HK-2 (cell line): ENCODE data around the gene SLC7A14.

Source experiments
- DNase-seq: peaks from one replicate; pipeline ENCODE4 v3.0.0-alpha.2; 2018; ENCODE audit not compliant: unreplicated experiment

SLC7A14 gene

GRCh38 chr3:170585937-170586310, at the start of gene SLC7A14:
Gene SLC7A14 (minus strand): TSS chr3:170586075. CDS start chr3:170526936, 59,139 bp downstream.
- DNase-seq, result no peak

DNA sequence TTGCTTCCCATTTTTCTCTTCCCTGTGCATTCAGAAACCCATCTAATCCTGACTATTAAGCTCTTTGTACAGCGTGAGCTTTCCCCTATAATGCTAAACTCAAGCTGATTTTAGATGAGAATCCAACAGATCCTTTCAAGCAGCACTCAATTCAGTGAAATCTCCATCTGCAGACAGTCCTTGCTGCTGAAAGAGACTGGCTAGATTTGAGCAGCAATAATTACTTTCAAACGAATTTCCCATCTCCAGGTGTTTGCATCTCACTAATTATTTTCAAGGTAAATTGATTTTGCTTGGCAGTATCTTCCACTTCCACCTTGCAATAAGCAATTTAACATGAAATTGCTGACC, 49.5 kb upstream of the SLC7A14 start:
- DNase-seq, result no peak

DNA sequence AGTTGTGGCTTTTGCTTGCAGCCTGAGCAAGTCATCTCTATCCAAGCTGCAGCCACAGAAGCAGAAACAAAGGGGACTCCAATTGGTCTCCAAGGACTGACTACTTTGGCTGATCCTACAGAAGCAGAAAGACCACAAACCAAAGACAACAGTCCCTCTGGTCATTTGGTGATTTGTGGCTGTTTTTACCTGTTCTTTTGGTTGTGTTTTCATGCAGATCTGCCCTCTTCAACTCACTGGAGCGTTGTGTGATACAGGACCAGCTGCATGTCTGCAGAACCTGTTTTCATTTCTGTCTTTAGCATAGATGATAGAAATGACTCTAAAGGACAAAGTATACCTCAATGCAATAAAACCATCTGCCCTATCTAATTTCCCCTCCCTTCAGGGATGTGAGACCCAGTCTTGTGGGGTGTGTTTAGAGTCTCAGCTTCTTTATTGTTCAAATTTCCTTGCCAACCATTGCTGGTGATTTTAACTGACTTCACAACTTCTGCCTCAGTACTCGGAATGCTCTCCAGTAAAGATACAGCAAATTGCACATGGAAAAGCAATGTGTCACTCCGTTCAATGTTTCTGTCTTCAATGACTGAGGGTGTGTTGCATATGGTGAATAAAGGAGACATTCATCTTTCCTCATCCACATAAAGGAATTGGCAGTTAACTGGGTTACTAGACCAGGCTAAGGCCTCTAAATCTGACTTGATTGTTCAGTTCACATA, 48.9 kb upstream of the SLC7A14 start:
- no peak for DNase-seq

DNA sequence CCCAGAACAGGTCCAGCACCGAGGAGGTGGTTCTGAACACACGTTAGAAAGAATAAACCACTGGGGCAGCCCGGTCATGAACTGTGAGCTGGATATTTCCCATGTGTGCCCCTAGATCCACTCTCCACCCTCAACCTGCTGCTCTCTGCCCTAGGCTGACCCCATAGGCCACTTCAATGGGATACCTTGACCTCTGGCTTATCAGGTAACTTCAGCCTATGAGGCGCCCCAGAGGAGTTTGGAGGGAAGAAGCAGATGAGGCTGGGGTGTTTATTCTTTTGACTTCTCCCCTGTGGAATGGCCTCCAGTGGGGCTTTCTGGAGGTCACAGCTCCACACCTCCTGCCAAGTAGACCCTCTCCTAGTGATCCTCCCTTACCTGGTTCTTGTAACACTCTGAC, 47.7 kb upstream of the SLC7A14 start:
- no peak for DNase-seq

GRCh38 chr3:170632780-170633179, 46.9 kb upstream of the SLC7A14 start:
- no peak for DNase-seq

- DNase-seq, result no peak
Measured at GRCh38 chr3:170631755-170632488, 46.0 kb upstream of the SLC7A14 start.

- DNase-seq, result no peak
Measured at GRCh38 chr3:170623524-170623923, 37.6 kb upstream of the SLC7A14 start.

DNA sequence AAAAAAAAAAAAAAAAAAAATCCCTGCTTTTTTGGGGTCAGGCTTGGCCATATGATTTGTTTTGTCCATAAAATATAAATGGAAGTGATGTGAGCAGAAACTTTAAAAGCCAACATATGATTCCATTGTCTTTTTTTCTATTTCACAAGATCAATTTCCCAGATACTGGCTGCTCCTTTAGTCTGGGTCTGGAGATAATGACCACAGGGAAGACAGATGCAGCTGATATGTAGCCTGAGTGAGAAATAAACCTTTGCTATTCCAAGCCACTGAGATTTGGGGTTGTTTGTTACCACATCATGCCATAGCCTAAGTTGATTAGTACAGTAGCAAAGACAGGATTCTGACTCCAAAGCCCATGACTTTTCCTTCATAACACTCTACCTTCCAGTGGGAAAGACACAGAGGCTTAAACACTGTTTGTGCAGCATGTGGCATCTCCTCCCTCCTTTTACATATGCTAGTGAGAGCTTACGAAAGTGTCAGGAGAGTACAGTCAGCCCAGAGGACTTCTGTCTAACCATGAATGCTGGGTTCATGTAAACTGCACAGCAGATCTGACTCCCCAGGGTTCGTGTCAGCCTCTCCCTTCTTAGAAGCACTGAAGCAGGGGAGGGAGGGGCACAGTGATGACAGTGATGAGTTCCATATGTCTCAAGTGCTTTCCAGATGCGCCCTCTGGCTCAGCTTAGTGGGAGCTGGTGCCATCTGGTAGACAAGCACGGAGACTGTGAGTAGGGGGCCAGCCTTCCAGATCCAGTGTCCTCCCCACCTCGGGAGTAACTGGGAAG, 36.7 kb upstream of the SLC7A14 start:
- no peak for DNase-seq

- DNase-seq, result no peak
Measured at GRCh38 chr3:170621256-170621655, 35.4 kb upstream of the SLC7A14 start.

DNA sequence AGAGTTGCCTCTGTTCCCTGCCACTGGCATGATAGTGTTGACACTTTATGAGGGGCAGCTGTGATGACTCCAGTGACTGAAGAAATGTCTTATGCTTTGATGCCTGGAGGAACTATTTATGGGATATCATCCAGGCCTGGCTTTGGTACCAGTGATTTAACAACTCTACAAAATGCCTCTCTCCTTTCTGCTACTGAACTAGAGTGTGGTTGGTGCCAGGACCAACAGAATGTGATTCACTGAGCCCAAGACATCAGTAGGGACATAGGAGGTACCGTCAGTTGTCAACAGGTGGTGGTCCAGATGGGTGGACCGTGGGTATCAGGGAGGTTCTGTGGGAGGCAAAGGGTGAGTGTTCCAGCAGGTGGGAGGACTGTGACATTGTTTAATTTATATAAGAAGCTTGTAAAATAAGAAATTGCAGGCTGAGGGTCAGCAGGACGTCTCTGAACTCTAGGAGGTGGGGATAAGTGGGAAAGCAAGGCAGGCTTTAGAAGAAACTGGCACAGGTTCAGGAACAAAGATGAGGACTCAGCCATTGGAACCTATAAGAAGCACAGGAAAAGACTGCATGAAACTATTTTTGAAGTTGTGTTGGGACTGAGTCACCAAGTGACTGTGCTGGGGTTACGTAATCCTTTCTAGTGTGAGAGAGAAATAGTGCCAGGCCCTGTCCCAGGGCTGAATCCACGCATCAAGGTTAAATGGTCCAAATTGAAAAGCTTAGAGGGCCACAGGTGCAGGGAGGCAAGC, 28.5 kb upstream of the SLC7A14 start:
- peak; percentile 20 for DNase-seq

DNA sequence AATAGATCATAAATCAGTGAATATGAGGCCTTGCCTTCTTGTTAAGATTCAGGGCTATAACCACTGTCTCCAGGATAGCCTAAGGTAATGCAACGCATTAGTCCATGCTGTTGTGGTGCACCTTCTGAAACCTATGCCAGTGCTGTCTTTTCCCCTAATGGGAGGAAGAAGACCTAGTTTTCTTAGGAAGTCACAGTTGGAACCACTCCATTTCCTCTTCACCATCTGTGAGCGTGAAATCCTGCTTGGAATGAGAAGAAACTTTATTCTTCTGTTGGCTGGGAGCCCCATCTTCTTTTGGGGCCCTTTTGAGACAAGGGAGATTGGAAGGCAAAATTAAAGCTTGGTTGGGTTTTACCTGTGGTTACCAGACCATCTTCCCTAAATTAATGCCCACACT, 25.9 kb upstream of the SLC7A14 start:
- DNase-seq, result no peak

DNA sequence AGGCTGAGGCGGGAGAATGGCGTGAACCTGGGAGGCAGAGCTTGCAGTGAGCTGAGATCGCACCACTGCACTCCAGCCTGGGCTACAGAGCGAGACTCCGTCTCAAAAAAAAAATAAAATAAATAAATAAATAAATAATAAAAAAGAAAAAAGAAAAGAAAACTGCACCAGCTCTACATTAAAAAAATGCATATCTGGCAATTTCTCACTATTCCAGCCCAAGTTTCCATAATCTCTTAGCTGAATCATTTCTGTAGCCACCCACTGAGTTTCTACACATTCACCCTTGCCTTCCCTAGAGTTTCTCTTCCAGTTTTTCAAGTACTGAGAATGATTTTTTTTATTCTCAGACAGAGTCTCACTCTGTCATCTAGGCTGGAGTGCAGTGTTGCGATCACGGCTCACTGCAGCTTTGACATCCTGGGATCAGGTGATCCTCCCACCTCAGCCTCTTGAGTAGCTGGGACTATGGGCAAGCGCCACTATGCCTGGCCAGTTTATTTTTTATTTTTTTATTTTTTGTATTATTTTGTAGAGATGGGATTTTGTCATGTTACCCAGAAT, 24.5 kb upstream of the SLC7A14 start:
- no peak for DNase-seq

DNA sequence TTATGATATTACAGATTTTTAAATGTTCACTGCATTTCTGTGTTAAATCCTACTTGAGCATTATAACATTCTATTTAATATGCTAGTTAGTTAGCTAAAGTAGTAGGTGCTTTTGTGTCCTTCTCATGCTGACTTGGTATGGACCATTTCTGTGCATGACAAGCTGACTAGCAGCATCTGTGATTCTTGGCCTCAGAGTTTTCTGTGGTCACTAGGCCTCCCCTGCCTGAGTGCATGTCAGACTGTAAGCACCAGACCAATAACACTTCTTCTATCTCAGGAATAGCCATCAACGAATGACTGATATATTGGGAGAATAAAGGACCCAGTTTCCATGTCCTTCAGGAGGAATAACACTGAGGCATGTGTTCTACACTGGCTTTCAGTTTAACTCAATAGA, 22.6 kb upstream of the SLC7A14 start:
- DNase-seq, result no peak

GRCh38 chr3:170606675-170607074, 20.8 kb upstream of the SLC7A14 start:
- DNase-seq, result no peak

- no peak for DNase-seq
Measured at GRCh38 chr3:170605490-170605889, 19.6 kb upstream of the SLC7A14 start.

DNA sequence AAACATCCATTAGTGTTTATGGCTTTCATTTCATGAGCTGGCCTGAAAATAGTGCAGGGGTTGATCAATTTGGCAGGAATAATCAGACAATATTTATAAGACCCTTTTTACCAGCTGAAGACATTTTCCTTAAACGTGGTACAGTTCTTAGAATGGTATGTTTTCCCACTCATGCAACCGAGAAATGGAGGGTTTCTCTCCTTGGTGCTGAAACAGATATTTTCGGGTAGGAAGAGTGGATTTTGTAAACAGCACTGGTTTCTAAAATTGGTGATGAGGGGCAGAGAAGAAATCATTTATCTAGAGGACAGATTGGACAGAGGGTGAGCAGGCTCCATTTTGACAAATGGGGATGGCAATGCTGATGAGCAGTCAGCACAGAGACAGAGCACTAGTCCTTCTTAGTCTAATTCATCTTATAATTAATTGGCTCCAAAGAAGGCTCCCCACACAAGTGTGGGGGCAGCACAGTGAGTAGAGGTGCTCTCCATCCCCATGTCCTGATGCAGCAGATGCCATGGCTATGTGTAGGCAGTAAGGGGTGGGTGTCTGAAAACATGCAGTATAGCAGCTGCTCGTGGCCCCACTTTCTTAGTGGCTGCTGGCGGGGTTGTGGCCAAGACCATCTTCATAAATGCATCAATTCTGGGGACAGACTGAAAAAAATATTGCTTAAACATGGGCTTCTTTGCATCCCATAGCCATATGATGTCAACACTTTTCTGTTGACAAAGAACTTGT, 18.1 kb upstream of the SLC7A14 start:
- DNase-seq, result no peak

DNA sequence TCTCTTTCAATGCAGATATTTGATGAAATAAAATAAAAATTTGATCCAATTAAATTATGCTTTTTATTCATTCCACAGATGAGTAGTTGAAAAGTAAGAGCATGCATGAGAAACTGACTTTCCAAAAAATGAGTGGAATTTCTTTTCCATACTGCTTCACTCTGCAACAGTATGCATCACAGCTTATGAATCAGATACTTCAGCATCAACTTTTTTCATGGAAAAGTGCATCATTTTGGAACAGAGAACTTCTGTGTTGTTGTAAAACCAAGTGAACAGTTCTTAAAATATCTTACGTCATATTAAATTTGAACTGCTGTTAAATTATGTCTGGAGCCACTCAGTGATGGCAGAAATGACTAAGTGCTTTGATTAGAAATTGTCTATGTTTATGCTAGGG, 16.7 kb upstream of the SLC7A14 start:
- DNase-seq, result no peak

DNA sequence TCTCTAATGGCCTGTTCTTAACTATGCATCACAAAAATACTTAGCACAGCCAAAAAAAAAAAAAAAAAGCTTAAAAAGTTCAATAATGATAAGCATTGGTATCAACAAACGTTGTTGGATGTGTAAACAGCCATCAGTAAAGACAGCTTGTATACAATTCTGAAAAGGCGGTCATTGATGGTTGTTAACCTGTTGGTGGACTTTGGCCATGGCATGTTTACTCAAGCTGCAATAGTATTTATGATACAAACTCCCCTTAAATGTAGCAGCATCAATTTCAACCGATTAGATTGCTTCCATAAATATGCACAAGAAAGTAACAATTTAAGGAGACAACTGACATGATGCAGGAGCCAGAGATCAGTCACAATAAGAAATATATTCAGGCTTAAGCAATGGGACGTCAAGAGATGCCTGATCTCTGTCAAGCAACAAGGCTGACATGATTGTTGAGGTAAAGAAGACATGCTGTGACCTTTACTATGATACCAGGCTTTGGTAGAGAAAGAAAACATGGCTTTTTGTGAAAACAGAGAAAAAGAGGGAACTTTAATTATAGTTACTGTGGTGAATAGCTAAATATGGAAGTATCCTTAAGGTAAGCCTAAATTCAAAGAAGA, 14.2 kb upstream of the SLC7A14 start:
- no peak for DNase-seq

DNA sequence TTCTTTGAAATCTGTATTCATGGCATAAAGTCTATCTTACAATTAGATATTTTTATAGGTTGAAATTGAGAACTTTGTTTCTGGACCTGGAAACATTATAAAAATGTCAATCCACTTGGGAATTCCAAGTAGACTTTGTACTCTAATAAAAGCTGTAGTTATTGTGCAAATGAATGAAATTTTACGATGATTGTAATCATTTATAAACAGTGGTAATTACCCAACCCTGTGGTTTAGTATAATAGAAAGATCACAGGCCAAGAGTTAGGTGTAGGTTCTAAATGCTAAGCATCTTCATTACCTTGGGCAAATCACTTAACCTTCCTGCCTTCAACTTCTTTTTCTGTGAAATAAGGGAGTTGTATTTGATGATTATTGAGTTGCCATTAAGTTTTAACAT, 13.2 kb upstream of the SLC7A14 start:
- no peak for DNase-seq

GRCh38 chr3:170598091-170598502, 12.2 kb upstream of the SLC7A14 start:
- no peak for DNase-seq

DNA sequence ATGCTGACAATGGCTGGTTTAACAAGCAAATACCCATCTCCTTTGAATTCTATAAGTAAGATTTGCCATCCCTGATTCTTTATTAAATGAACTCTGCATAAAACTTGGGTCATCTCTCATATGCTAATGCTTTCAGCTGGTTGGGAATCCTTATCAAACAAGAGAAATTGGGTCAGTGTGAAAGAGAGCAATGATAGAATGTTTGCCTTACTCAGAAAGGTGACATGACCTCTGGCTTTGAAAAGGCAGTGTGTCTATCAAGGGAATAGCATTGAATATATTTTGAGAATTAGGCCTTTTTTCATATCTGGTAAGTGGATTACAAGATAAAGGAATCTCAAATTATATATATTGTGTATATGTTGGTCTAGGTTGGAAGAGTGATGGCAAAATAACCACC, 8.7 kb upstream of the SLC7A14 start:
- DNase-seq, result no peak
